ENCODE results near the gene OTOS. TPM values are rescaled to one million over a fixed set of nuclear protein-coding genes. Genes with fewer than 3 reads are reported as not detected.

Gene OTOS
- total and polyA plus RNA-seq, 9 of the 15 experiments (the other 6 are each of a cell fraction or from before 2014, with no cell fraction given) = not detected

DNA sequence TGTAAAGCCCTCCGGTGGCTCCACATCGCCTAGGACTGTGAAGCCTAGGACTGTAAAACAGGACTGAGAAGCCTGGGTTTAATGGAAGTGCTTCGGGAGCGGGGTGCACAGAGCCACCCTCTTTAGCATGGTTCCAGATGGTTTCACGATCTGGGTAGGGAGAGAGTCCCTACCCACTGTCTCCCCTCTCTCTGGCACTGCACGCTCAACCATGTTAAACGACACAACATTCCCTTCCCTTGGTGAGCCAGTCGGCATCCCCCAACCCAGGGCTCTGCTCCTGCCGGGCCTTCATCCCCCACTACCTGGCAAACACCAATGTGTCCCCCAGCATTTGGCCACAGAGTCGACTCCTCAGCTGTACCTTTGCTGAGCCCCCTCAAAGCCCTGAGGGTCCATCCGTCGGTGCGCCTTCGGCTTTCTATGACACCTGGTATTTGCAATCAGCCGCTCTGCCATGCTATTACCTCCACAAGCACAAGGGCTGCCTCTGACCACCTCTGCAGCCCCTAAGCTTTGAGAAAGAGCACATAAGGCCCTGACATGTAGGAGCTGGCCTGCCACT is 5.4 kb downstream of the OTOS start:
- ChIA-PET CTCF (ENCODE audit: low intra/inter-chr PET ratio) (no interaction called here), POLR2A (interaction anchor here (0.5 to 0.7 kb wide), 2 partner anchors 67 to 245 kb away, joined by 3 read pairs; no protein-coding TSS in a partner anchor)
- Histone ChIP-seq H4K20me1 (replicated peaks; ENCODE audit: control insufficient read depth, insufficient read depth, low read length) (no peaks in the 10 kb centered on the region), H3K4me2 (ENCODE audit: insufficient read depth, low read length) (peak overlapping the region; percentile 81), H3K27ac (ENCODE audit: extremely low read depth, low read depth, low read length) (no peak overlapping the region), H3K4me3 (peak overlapping the region; percentile 83), H3K9ac (ENCODE audit: insufficient read depth in 1 of 2, low read depth in 2 of 2, low read length in 2 of 2) (peak overlapping the region; percentile 79 to 95), H3K4me1 (replicated peaks in 1 of 2; ENCODE audit: control insufficient read depth in 2 of 2, insufficient read depth in 2 of 2, low read length in 2 of 2) (peaks cover 0 to 16% of the 10 kb centered on the region in 2 experiments; a peak in 2 of 5 replicates), H3K79me2 (ENCODE audit: control insufficient read depth, insufficient read depth, low read length) (peaks cover 19% of the 10 kb centered on the region), H3K9me3 (replicated peaks; ENCODE audit: control insufficient read depth, insufficient read depth, low read depth, low read length) (no peaks in the 10 kb centered on the region), H3K27me3 (ENCODE audit: control insufficient read depth in 2 of 2, insufficient read depth in 2 of 2, low read length in 2 of 2) (peaks cover 0 to 15% of the 10 kb centered on the region in 2 experiments; a peak in 2 of 5 replicates), H2AFZ (ENCODE audit: low read depth, low read length) (no peak overlapping the region), H3K36me3 (ENCODE audit: control insufficient read depth, insufficient read depth, low read length) (peaks cover 37% of the 10 kb centered on the region; the same call in 1 of the 3 replicates), H3K9me1 (ENCODE audit: control insufficient read depth, insufficient read depth, low read length) (no peaks in the 10 kb centered on the region)
- TF ChIP-seq, protein P1, sequence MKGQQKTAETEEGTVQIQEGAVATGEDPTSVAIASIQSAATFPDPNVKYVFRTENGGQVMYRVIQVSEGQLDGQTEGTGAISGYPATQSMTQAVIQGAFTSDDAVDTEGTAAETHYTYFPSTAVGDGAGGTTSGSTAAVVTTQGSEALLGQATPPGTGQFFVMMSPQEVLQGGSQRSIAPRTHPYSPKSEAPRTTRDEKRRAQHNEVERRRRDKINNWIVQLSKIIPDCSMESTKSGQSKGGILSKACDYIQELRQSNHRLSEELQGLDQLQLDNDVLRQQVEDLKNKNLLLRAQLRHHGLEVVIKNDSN (CRISPR knock-in tag; IDR thresholded peaks at IDR 0.05) = no peak
- no peak for TF ChIP-seq XRCC3 (IDR thresholded peaks at IDR 0.05)
- no peak for TF ChIP-seq PTRF (tag; IDR thresholded peaks at IDR 0.05)
- no peak for TF ChIP-seq SMAD1 (IDR thresholded peaks at IDR 0.05; ENCODE audit: low read depth, low read length, partially characterized antibody)
- no peak for TF ChIP-seq MCM3 (IDR thresholded peaks at IDR 0.05)
- TF ChIP-seq DPF2 (IDR thresholded peaks at IDR 0.05) = no peak
- no peak for TF ChIP-seq MEF2D (tag; conservative IDR thresholded peaks at IDR 0.05; ENCODE audit: low read depth)
- TF ChIP-seq IRF2 (CRISPR knock-in tag; IDR thresholded peaks at IDR 0.05) = no peak
- no peak for TF ChIP-seq CBX1 (IDR thresholded peaks at IDR 0.05; ENCODE audit: low read depth)
- TF ChIP-seq ZFPM2 (CRISPR knock-in tag; IDR thresholded peaks at IDR 0.05) = no peak
- TF ChIP-seq CREB1 (IDR thresholded peaks at IDR 0.05) = no peak
- no peak for TF ChIP-seq CREB1 (CRISPR knock-in tag; IDR thresholded peaks at IDR 0.05)
- intact Hi-C loops (cut with micrococcal nuclease) = no loop called here
- FAIRE-seq (no peak), ATAC-seq (no peak), DNase-seq (ENCODE audit: extremely low read depth in 1 of 4, low spot score in 3 of 4) (peak in 2 of 4 experiments; percentile 14 to 16)
- 77% methylated on average over 9 of the region's 15 CpGs for WGBS (ENCODE audit: insufficient coverage, low coverage, missing lambda C conversion rate)
- no TSS peak for BruUV-seq (replicated peaks)
- in situ Hi-C loops (cut with MboI) = no loop called here
